Sigmoid colon (tissue), 7 donors: Measurements from ENCODE around the gene SPEF1. TPM values are rescaled to one million over a fixed set of nuclear protein-coding genes. Genes with fewer than 3 reads are reported as not detected.

ENCODE experiments used
- DNase-seq: peaks from one replicate; pipeline ENCODE4 v3.0.0-alpha.2; 2019
- H3K27ac ChIP-seq, 4 donors: fragments of 200-600 bp; sonication (generic); one replicate each; pipeline ENCODE4 v1.5.1; 2016 to 2019; ENCODE audit warnings: mild to moderate bottlenecking in 1 of 4
- H3K27me3 ChIP-seq, 3 donors: fragments of 200-600 bp; sonication (generic); one replicate each; pipeline ENCODE4 v1.5.1; 2019; ENCODE audit warnings: mild to moderate bottlenecking in 1 of 3
- H3K36me3 ChIP-seq, 4 donors: fragments of 200-600 bp; sonication (generic); one replicate each; pipeline ENCODE4 v1.5.1; 2016 to 2019
- H3K4me1 ChIP-seq, 4 donors: fragments of 200-600 bp; sonication (generic); one replicate each; pipeline ENCODE4 v1.5.1; 2017 to 2019
- H3K4me3 ChIP-seq, 4 donors: fragments of 200-600 bp; sonication (generic); one replicate each; pipeline ENCODE4 v1.5.1; 2017 to 2019; ENCODE audit warnings: mild to moderate bottlenecking in 2 of 4, moderate library complexity in 1 of 4
- H3K9me3 ChIP-seq, 4 donors: fragments of 200-600 bp in 3 of 4; sonication (generic) in 3 of 4; one replicate each; pipeline versions ENCODE4 v1.5.1 to v1.6.1; 2013 to 2019
- EP300 ChIP-seq, 4 donors: sonication (generic); formaldehyde crosslinking; IDR thresholded peaks; one replicate each; pipeline ENCODE4 v1.6.1; 2017; ENCODE audit warnings: antibody characterized with exemption in 4 of 4
- POLR2A ChIP-seq, 2 donors: fragments of 450-650 bp; IDR thresholded peaks; one replicate each; pipeline ENCODE4 v1.6.1; 2016; ENCODE audit warnings: antibody characterized with exemption in 2 of 2, mild to moderate bottlenecking in 2 of 2, moderate library complexity in 2 of 2
- POLR2AphosphoS5 ChIP-seq, 4 donors: sonication (generic); formaldehyde crosslinking; IDR thresholded peaks; one replicate each; pipeline ENCODE4 v1.6.1; 2017; ENCODE audit warnings: antibody characterized with exemption in 4 of 4
- WGBS, 2 donors: extraction: QIAGEN DNeasy Blood & Tissue Kit; methylation state at CpG; one replicate each; pipeline ENCODE4 v1.1.7; 2013; 5-methylcytosine and 5-hydroxymethylcytosine counted together
- intact Hi-C: fragments of 100-400 bp; cut with DNase I; formaldehyde crosslinking; loops from one replicate; pipeline ENCODE4 v1.15.1; 2023
- polyA plus RNA-seq, 3 donors: library from polyadenylated mRNA; stranded (reverse); fragments of 200-250 nt; gene quantifications; one replicate each; pipeline ENCODE4 v1.2.3, GENCODE V29; 2013
- total RNA-seq, 4 donors: library from RNA; depleted of rRNA; stranded (reverse); fragments of >200 nt; gene quantifications; one replicate each; pipeline ENCODE4 v1.1.0, GENCODE V29; 2016
- TF ChIP-seq, protein P1 (sequence below), 4 experiments: fragments of 450-650 bp in 3 of 4; fragments of 200-600 bp in 1 of 4; IDR thresholded peaks; one replicate each; pipeline ENCODE4 v1.5.1; 2016 to 2019; ENCODE audit warnings: antibody characterized with exemption in 4 of 4, mild to moderate bottlenecking in 3 of 4, moderate library complexity in 2 of 4
- donor health status: healthy with polysubstance abuse.
- donor health status: Bipolar disorder and iron deficiency.
- donor health status: healthy.

The SPEF1 gene
- total and polyA plus RNA-seq, 7 donors: 0.12 to 0.81 TPM; not detected in 5

DNA sequence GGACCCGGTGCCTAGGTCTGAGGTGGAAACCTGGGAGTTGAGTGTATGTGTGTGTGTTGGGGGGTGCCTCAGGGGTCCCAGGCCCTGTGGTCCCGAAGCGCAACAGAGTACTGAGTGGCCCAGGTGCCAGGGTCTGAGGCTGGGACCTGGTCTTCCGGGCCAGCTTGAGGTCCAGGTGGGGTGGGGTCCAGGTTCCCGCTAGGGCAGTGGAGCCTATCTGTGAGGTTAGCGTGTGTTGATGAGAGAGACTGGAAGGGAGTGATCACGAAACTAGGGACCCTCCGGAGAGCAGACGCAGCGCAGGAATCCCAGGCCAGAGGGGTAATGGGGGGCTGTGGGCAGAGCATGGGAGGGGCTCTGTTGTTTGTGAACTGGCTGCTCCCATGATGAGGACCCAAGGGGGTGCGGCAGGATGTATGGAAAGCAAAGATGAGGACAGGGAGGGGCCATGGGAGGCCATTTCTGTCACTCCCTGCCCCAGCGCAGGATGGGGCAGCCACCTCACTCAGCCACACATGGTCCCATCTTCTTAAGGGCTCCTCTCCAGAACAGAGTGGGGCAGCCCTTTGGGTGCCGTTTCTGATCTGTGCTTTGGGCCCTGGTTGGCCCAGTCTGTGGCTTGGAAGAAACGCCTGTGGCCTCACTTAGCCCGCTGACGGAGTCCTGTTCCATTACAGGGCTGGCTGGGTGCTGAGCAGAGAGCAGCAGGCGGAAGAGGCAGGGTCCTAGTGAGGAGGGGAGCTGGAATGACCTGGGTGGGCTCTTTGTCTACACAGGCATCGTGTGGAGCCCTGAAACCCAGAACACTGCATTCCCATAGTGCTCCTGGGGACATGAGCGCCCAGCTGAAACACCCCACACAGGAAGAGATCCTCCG is 47.9 kb downstream of the SPEF1 start:
- no peak for TF ChIP-seq POLR2A (IDR thresholded peaks at IDR 0.05)
- TF ChIP-seq, protein P1, sequence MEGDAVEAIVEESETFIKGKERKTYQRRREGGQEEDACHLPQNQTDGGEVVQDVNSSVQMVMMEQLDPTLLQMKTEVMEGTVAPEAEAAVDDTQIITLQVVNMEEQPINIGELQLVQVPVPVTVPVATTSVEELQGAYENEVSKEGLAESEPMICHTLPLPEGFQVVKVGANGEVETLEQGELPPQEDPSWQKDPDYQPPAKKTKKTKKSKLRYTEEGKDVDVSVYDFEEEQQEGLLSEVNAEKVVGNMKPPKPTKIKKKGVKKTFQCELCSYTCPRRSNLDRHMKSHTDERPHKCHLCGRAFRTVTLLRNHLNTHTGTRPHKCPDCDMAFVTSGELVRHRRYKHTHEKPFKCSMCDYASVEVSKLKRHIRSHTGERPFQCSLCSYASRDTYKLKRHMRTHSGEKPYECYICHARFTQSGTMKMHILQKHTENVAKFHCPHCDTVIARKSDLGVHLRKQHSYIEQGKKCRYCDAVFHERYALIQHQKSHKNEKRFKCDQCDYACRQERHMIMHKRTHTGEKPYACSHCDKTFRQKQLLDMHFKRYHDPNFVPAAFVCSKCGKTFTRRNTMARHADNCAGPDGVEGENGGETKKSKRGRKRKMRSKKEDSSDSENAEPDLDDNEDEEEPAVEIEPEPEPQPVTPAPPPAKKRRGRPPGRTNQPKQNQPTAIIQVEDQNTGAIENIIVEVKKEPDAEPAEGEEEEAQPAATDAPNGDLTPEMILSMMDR (IDR thresholded peaks at IDR 0.05): no peak
- no peak for TF ChIP-seq POLR2AphosphoS5 (IDR thresholded peaks at IDR 0.05)
- no peak for TF ChIP-seq EP300 (IDR thresholded peaks at IDR 0.05)
- Histone ChIP-seq H3K36me3 (no peaks in the 10 kb centered on the region), H3K4me3 (peak overlapping the region; percentile 26 to 44 (median 38)), H3K9me3 (no peaks in the 10 kb centered on the region), H3K4me1 (peaks cover 0 to 8% (median 4%) of the 10 kb centered on the region in 4 donors), H3K27me3 (peaks cover 14 to 35% (median 16%) of the 10 kb centered on the region in 3 donors), H3K27ac (peak overlapping the region; percentile 13 to 72 (median 47))
- DNase-seq: no peak
- WGBS, 2 donors: 83% methylated on average over 20 of the region's 20 CpGs
- intact Hi-C loops: no loop called here

DNA sequence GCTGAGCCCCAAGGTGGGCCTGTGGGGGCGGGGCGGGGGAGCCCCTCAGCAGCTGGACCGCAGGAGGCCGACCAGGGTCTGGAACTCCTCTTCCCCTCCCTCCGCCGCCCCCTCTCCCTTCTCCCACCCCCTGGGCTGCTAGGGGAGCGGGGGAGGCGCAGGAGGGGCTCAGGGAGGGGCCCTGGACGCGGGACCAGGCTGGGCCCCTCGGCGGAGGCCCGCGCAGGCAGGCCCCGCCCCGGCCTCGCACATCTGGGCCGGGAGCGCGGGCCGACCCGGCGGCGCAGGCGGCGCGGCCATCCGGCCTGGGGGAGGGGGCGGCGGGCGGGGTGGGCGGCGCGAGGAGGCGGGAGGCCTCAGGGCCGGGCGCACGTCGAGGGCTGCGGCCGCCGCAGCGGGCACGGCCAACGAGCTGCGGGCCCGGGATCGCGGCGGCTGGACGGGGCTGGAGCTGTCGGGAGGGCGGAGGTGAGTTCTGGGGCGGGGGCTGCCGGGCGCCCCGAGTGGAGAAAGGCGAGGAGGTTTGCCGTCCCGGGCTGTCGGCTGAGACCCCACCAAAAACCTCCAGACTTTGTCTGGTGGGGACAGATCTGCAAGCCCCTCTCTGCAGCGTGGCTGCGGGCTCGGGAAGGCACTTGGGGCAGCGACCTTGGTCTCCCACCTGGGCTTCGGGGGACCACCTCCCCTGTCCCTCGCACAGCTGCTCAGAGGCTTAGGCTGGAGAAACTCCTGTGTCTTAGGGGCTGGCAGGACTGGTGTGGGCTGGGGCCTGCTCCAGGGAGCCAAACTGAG is 48.7 kb downstream of the SPEF1 start, which contains the start of gene HSPA12B:
HSPA12B (plus strand) TSS at position 359 of the 792 bp plus-strand sequence. CDS start 5,990 bp downstream, outside the sequence.
- no peaks in the 10 kb centered on the region for H3K9me3 ChIP-seq
- peaks cover 0 to 9% (median 6%) of the 10 kb centered on the region in 4 donors for H3K4me1 ChIP-seq
- intact Hi-C loops: no loop called here
- TF ChIP-seq POLR2AphosphoS5 (IDR thresholded peaks at IDR 0.05) (no peak), POLR2A (IDR thresholded peaks at IDR 0.05) (no peak), EP300 (IDR thresholded peaks at IDR 0.05) (no peak)
- TF ChIP-seq, protein P1 (IDR thresholded peaks at IDR 0.05): no peak
- H3K36me3 ChIP-seq: no peaks in the 10 kb centered on the region
- DNase-seq: no peak
- H3K27me3 ChIP-seq: peaks cover 14 to 35% (median 16%) of the 10 kb centered on the region in 3 donors
- WGBS, 2 donors: 11% methylated on average over 66 to 67 of the region's 67 CpGs
- H3K4me3 ChIP-seq: peak within 1 kb of the TSS; percentile 26 to 44 (median 38)
- peak within 1 kb of the TSS; percentile 31 to 74 (median 47) for H3K27ac ChIP-seq

DNA sequence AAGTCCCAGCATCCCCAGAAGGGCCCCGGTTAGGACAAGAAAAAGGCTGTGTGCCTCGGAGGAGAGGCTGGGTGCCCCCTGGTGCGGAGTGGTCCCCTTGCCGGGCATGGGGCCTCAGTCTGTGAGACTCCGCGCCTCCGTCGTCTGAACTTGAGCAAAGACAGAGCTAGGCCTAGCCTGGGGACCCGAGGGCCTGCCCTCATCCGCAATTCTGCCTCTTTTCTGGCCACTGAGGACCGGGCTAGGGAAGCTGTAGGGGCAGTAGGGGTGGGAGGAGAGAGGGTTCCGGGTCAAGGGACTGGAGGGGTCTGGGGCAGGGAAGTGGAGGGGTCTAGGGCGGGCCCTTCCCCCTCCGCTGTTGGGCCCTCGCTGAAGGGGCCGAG is 49.3 kb downstream of the SPEF1 start:
- WGBS, 2 donors: 69 to 71% methylated on average over 16 of the region's 16 CpGs

More for the DNA sequence above, 49.3 kb downstream of the SPEF1 start:
- H3K4me3 ChIP-seq: peak overlapping the region in 2 of 4 donors; percentile 33 to 44
- H3K9me3 ChIP-seq: no peaks in the 10 kb centered on the region
- peak overlapping the region in 2 of 4 donors; percentile 31 to 74 for H3K27ac ChIP-seq
- peaks cover 14 to 35% (median 16%) of the 10 kb centered on the region in 3 donors for H3K27me3 ChIP-seq
- DNase-seq: peak; percentile 66
- no peaks in the 10 kb centered on the region for H3K36me3 ChIP-seq
- TF ChIP-seq EP300 (IDR thresholded peaks at IDR 0.05) (no peak), POLR2AphosphoS5 (IDR thresholded peaks at IDR 0.05) (no peak), POLR2A (IDR thresholded peaks at IDR 0.05) (no peak)
- TF ChIP-seq, protein P1 (IDR thresholded peaks at IDR 0.05): no peak
- intact Hi-C loops: no loop called here
- H3K4me1 ChIP-seq: peaks cover 0 to 10% (median 9%) of the 10 kb centered on the region in 4 donors
